Fibroblast of villous mesenchyme (primary cell): ENCODE data around the gene SLC39A10. TPM values are rescaled to one million over a fixed set of nuclear protein-coding genes. Genes with fewer than 3 reads are reported as not detected.

Experiments
- DNase-seq: peaks from one replicate; pipeline ENCODE4 v3.0.0-alpha.2; 2010; ENCODE audit warnings: low read depth
- H3K4me3 ChIP-seq: 2 replicates; pipeline ENCODE4 v1.5.1; 2011; ENCODE audit warnings: low read depth, mild to moderate bottlenecking, low read length
- total RNA-seq: library from RNA; depleted of rRNA; stranded (reverse); fragments of >200 nt; gene quantifications from 2 replicates; pipeline ENCODE4 v1.2.3, GENCODE V29; 2012
- TF ChIP-seq, protein P1 (sequence below): IDR thresholded peaks from 2 replicates; pipeline ENCODE4 v1.5.1; 2012; ENCODE audit warnings: low read depth, mild to moderate bottlenecking, low read length; ENCODE audit not compliant: insufficient read depth

SLC39A10 gene
- total RNA-seq, 1 donor = 73.8 TPM

DNA sequence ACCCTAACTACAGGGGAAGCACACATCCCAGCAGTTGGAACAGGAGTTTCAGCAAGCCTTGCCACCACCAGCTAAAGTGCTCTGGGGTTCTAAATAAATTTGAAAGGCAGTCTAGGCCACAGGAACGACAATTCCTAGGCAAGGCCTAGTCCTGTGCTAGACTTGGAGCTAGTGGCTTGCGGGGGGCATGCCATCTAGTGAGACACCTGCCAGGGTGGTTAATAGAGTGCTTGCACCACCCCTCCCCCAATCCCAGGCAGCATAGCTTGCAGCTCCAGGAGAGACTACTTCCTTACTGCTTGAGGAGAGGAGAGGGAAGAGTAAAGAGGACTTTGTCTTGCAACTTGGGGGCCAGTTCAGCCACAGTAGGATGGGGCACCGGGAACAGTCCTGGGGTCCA, 101.8 kb downstream of the SLC39A10 start:
- TF ChIP-seq, protein P1, sequence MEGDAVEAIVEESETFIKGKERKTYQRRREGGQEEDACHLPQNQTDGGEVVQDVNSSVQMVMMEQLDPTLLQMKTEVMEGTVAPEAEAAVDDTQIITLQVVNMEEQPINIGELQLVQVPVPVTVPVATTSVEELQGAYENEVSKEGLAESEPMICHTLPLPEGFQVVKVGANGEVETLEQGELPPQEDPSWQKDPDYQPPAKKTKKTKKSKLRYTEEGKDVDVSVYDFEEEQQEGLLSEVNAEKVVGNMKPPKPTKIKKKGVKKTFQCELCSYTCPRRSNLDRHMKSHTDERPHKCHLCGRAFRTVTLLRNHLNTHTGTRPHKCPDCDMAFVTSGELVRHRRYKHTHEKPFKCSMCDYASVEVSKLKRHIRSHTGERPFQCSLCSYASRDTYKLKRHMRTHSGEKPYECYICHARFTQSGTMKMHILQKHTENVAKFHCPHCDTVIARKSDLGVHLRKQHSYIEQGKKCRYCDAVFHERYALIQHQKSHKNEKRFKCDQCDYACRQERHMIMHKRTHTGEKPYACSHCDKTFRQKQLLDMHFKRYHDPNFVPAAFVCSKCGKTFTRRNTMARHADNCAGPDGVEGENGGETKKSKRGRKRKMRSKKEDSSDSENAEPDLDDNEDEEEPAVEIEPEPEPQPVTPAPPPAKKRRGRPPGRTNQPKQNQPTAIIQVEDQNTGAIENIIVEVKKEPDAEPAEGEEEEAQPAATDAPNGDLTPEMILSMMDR = no peak
- H3K4me3 ChIP-seq = no peak overlapping the region
- no peak for DNase-seq

GRCh38 chr2:195759877-195760276, 102.9 kb downstream of the SLC39A10 start:
- no peak for DNase-seq
- TF ChIP-seq, protein P1 = no peak
- H3K4me3 ChIP-seq = no peak overlapping the region

GRCh38 chr2:195763866-195764265, 106.8 kb downstream of the SLC39A10 start:
- no peak for DNase-seq
- H3K4me3 ChIP-seq = no peak overlapping the region
- TF ChIP-seq, protein P1 = no peak

GRCh38 chr2:195766691-195767090, 109.7 kb downstream of the SLC39A10 start:
- H3K4me3 ChIP-seq = no peak overlapping the region
- TF ChIP-seq, protein P1 = no peak
- DNase-seq = no peak

GRCh38 chr2:195768431-195768830, 111.4 kb downstream of the SLC39A10 start:
- DNase-seq = no peak
- TF ChIP-seq, protein P1 = no peak
- no peak overlapping the region for H3K4me3 ChIP-seq

DNA sequence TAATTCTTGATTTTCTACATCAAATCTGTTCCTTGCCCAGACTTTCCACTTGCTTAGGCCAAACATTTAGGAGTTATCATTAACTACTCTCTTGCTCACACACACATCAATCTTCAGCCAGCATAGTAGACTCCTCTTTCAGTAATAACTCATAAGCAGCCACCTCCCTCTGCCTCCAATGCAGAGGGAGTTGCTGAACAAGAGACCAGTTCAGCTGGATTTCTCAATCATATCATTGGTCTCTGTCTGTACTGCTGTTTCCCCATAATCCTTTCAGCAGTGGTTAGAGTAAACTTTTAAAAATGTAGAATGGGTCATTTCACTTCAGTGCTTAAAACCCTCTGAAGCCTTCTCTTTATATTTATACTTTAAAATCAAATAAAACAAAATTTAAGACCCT, 112.9 kb downstream of the SLC39A10 start:
- no peak overlapping the region for H3K4me3 ChIP-seq
- no peak for DNase-seq
- TF ChIP-seq, protein P1 = no peak

GRCh38 chr2:195779491-195779890, 122.5 kb downstream of the SLC39A10 start:
- TF ChIP-seq, protein P1 = no peak
- DNase-seq = no peak
- H3K4me3 ChIP-seq = no peak overlapping the region
